ENCODE data around the gene FBXW8.

- TF ChIP-seq ZBTB21 (CRISPR knock-in tag; IDR thresholded peaks at IDR 0.05; ENCODE audit: borderline replicate concordance) (no peak), NFYB (CRISPR knock-in tag; conservative IDR thresholded peaks at IDR 0.05; ENCODE audit: low read depth) (no peak), CBFB (CRISPR knock-in tag; IDR thresholded peaks at IDR 0.05; ENCODE audit: low read depth) (no peak), NR2C2 (CRISPR knock-in tag; IDR thresholded peaks at IDR 0.05) (no peak), ETV6 (CRISPR knock-in tag; IDR thresholded peaks at IDR 0.05) (no peak)
- TF ChIP-seq, protein P1, sequence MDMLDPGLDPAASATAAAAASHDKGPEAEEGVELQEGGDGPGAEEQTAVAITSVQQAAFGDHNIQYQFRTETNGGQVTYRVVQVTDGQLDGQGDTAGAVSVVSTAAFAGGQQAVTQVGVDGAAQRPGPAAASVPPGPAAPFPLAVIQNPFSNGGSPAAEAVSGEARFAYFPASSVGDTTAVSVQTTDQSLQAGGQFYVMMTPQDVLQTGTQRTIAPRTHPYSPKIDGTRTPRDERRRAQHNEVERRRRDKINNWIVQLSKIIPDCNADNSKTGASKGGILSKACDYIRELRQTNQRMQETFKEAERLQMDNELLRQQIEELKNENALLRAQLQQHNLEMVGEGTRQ (CRISPR knock-in tag; IDR thresholded peaks at IDR 0.05): no peak
- TF ChIP-seq, protein P2, sequence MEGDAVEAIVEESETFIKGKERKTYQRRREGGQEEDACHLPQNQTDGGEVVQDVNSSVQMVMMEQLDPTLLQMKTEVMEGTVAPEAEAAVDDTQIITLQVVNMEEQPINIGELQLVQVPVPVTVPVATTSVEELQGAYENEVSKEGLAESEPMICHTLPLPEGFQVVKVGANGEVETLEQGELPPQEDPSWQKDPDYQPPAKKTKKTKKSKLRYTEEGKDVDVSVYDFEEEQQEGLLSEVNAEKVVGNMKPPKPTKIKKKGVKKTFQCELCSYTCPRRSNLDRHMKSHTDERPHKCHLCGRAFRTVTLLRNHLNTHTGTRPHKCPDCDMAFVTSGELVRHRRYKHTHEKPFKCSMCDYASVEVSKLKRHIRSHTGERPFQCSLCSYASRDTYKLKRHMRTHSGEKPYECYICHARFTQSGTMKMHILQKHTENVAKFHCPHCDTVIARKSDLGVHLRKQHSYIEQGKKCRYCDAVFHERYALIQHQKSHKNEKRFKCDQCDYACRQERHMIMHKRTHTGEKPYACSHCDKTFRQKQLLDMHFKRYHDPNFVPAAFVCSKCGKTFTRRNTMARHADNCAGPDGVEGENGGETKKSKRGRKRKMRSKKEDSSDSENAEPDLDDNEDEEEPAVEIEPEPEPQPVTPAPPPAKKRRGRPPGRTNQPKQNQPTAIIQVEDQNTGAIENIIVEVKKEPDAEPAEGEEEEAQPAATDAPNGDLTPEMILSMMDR (IDR thresholded peaks at IDR 0.05): no peak
- TF ChIP-seq, protein P3, sequence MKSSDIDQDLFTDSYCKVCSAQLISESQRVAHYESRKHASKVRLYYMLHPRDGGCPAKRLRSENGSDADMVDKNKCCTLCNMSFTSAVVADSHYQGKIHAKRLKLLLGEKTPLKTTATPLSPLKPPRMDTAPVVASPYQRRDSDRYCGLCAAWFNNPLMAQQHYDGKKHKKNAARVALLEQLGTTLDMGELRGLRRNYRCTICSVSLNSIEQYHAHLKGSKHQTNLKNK (CRISPR knock-in tag; IDR thresholded peaks at IDR 0.05): no peak
Observed at GRCh38 chr12:117069926-117070900, 159.5 kb downstream of the FBXW8 start.

All from WTC11 (cell line).